PFSK-1 (cell line): Measurements from ENCODE around the gene NSDHL.

Source experiments
- FOXP2 ChIP-seq: optimal IDR thresholded peaks from 2 replicates; pipeline ENCODE3; 2011; ENCODE audit warnings: borderline replicate concordance, control low read depth, inconsistent platforms; ENCODE audit not compliant: insufficient read depth; ENCODE audit errors: extremely low read length, extremely low read depth
- POLR2AphosphoS5 ChIP-seq: IDR thresholded peaks from 2 replicates; pipeline ENCODE4 v1.6.1; 2012; ENCODE audit warnings: low read depth, mild to moderate bottlenecking, control low read depth, low read length, moderate library complexity
- REST ChIP-seq, 2 experiments: IDR thresholded peaks; 2 replicates each; pipeline versions ENCODE4 v1.6.1 to v1.8.0; 2011 to 2012; ENCODE audit warnings: low read depth in 2 of 2, low read length in 2 of 2, control low read depth in 1 of 2, inconsistent platforms in 1 of 2, mild to moderate bottlenecking in 1 of 2, moderate library complexity in 1 of 2; ENCODE audit not compliant: insufficient read depth in 1 of 2
- SIN3A ChIP-seq: IDR thresholded peaks from 2 replicates; pipeline ENCODE4 v1.6.1; 2012; ENCODE audit warnings: mild to moderate bottlenecking, low read length, moderate library complexity, borderline replicate concordance; ENCODE audit not compliant: insufficient read depth
- TAF1 ChIP-seq: IDR thresholded peaks from 2 replicates; pipeline ENCODE4 v1.6.1; 2012; ENCODE audit warnings: low read length, control low read depth, borderline replicate concordance; ENCODE audit not compliant: insufficient read depth

Gene NSDHL

DNA sequence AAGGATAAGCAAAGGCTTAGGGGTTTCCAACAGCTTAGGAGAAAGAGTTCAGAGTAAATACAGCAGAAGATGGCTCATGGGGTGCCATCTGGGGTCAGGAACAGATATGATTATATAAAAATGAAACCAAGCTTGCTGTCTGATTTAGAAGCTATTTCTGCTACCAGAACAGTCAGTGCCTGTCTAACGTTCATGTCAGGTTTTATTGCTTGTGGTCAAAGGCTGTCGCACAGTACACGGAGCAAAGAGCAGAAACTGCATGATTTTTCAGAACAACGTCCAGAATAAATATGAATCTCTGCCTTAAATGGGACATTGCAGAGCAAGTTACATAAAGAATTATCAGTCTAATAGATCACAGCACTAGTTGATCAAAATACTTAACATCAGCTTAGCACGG is 17.7 kb upstream of the NSDHL start:
- TF ChIP-seq SIN3A = no peak
- no peak for TF ChIP-seq TAF1
- TF ChIP-seq FOXP2 = no peak
- TF ChIP-seq POLR2AphosphoS5 = no peak
- TF ChIP-seq REST (IDR thresholded peaks at IDR 0.05; ENCODE audit: insufficient read depth in 1 of 2, low read depth in 2 of 2, low read length in 2 of 2) = no peak

DNA sequence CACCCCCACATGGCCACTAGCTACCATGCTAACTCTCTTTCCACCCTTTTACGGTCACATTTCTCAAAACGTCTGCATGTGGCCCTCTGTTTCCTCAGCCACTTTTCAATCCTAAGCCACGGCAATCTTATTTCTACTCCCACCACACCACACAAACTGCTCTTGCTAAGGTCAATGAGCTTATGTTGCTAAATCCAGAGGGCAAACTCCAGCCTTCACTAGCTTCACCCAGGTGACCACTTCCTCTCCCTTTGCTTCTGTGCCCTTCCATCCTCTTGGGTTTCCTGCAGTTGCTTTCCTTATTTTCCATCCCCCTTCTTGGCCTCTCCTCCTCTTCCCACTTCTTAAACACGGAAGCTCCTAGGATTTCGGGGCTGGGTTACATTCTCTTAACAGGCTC is 16.8 kb upstream of the NSDHL start:
- TF ChIP-seq SIN3A = no peak
- TF ChIP-seq TAF1 = no peak
- no peak for TF ChIP-seq FOXP2
- TF ChIP-seq POLR2AphosphoS5 = no peak

DNA sequence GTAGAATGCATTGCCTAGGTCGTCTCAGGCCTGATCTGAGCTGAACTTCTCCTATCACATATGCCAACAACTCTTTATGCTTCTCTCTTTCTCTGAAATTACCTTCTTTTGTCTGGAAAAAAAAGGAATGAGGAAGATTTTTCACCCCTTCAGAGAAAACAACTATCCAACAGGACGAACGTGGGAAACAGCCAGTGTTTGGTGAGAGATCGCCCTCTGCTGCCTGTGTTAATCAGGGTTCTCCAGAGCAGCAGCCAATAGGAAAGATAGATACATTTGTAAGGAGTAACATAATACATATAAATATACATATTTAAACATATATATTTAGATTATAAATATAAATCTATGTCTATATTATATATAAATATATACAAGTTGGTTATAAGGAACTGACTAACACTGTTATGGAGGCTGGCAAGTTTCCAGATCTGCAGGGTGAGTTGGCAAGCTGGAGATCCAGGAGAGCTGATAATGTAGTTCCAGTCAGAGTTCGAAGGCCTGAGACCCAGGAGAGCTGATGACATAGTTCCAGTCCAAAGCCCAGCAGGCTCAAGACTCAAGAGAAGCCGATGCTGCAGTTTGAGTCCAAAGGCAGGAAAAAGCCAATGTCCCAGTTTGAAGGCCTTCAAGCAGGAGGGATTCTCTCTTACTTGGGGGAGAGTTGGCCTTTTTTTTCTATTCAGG is 13.6 kb upstream of the NSDHL start:
- TF ChIP-seq POLR2AphosphoS5 (no peak), TAF1 (no peak), SIN3A (no peak)

DNA sequence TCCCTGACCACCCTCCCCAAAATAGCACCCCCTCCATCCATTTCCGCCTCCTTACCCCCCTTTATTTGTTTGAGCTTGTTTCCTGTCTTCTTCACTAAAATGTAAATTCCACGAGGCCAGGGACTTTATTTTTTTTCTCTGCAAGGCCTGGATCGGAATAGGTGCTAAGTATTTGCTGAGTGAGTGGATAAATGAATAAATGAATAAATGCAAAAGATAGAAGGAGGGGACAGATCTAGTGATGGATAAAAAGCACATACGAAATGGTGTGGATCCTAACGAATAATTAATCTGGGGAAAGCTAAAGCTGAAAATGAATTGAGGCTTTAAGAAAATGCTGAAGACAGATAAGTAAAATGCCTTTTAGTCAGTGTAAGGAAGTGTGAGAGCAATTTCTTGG is 12.5 kb upstream of the NSDHL start:
- TF ChIP-seq SIN3A (no peak), REST (IDR thresholded peaks at IDR 0.05; ENCODE audit: insufficient read depth in 1 of 2, low read depth in 2 of 2, low read length in 2 of 2) (no peak), FOXP2 (no peak), TAF1 (no peak), POLR2AphosphoS5 (no peak)

GRCh38 chrX:152819266-152819665 is 11.6 kb upstream of the NSDHL start:
- TF ChIP-seq SIN3A = no peak
- no peak for TF ChIP-seq REST (IDR thresholded peaks at IDR 0.05; ENCODE audit: insufficient read depth in 1 of 2, low read depth in 2 of 2, low read length in 2 of 2)
- no peak for TF ChIP-seq POLR2AphosphoS5
- no peak for TF ChIP-seq FOXP2
- no peak for TF ChIP-seq TAF1

GRCh38 chrX:152819732-152820131 is 11.1 kb upstream of the NSDHL start:
- TF ChIP-seq FOXP2 = no peak
